NCI-H226 (cell line): Measurements from ENCODE around the gene AFP.

Experiments used
- DNase-seq: peaks from one replicate; pipeline ENCODE4 v3.0.0-alpha.2; 2015

Gene AFP

GRCh38 chr4:73415807-73416238, 20.2 kb upstream of the AFP start:
- DNase-seq, result no peak

GRCh38 chr4:73416423-73417087, 19.5 kb upstream of the AFP start:
- no peak for DNase-seq

- no peak for DNase-seq
These were observed 18.7 kb upstream of the AFP start for GRCh38 chr4:73417342-73417741.

GRCh38 chr4:73417973-73418372, 18.0 kb upstream of the AFP start:
- DNase-seq, result no peak

- DNase-seq, result no peak
These were observed 17.3 kb upstream of the AFP start for GRCh38 chr4:73418677-73419076.

GRCh38 chr4:73419106-73420038, 16.6 kb upstream of the AFP start:
- DNase-seq, result no peak

GRCh38 chr4:73420615-73421014, 15.4 kb upstream of the AFP start:
- no peak for DNase-seq

GRCh38 chr4:73421708-73422457, 14.1 kb upstream of the AFP start:
- no peak for DNase-seq

GRCh38 chr4:73422458-73422752, 13.6 kb upstream of the AFP start:
- DNase-seq, result no peak

GRCh38 chr4:73423184-73423583, 12.8 kb upstream of the AFP start:
- no peak for DNase-seq

- no peak for DNase-seq
These were observed 9.4 kb upstream of the AFP start for GRCh38 chr4:73426666-73427065.

GRCh38 chr4:73429118-73429517, 6.9 kb upstream of the AFP start:
- DNase-seq, result no peak

- no peak for DNase-seq
These were observed 6.0 kb upstream of the AFP start for GRCh38 chr4:73429826-73430587.

GRCh38 chr4:73431813-73432168, 4.2 kb upstream of the AFP start:
- no peak for DNase-seq

- no peak for DNase-seq
These were observed 3.6 kb upstream of the AFP start for GRCh38 chr4:73432169-73433000.

GRCh38 chr4:73433140-73433539, 2.9 kb upstream of the AFP start:
- DNase-seq, result no peak

GRCh38 chr4:73434311-73434710, 1.7 kb upstream of the AFP start:
- DNase-seq, result no peak

GRCh38 chr4:73436674-73437557, 895 bp downstream of the AFP start:
- DNase-seq, result no peak

- DNase-seq, result no peak
These were observed 1.5 kb downstream of the AFP start for GRCh38 chr4:73437558-73437956.

GRCh38 chr4:73438048-73438447, 2.0 kb downstream of the AFP start:
- no peak for DNase-seq

GRCh38 chr4:73438582-73439215, 2.7 kb downstream of the AFP start:
- peak; percentile 14 for DNase-seq
